Thoracic aorta (tissue), 2 donors: ENCODE results near the gene TIMM44. TPM values are rescaled to one million over a fixed set of nuclear protein-coding genes. Genes with fewer than 3 reads are reported as not detected.
"Not testable (repeated sequence)": the region's sequence is repeated elsewhere in the genome, so short reads cannot be mapped to it uniquely, and the experiment has no call there.

Experiments
- ATAC-seq: fragments of 150-250 bp; one replicate; pipeline ENCODE4 v1.8.0; 2017; ENCODE audit warnings: low read depth; ENCODE audit not compliant: insufficient number of reproducible peaks, low FRiP score
- DNase-seq: peaks from one replicate; pipeline ENCODE4 v3.0.0-alpha.2; 2020; ENCODE audit warnings: low spot score
- H3K27ac ChIP-seq, 2 donors: fragments of 200-600 bp; sonication (generic); 1 replicate in 1 of 2; 2 replicates in 1 of 2; pipeline ENCODE4 v1.5.1; 2016; ENCODE audit warnings: mild to moderate bottlenecking in 2 of 2, moderate library complexity in 2 of 2
- H3K27me3 ChIP-seq: fragments of 200-600 bp; sonication (generic); replicated peaks from 2 replicates; pipeline ENCODE4 v1.6.0; 2016; ENCODE audit warnings: mild to moderate bottlenecking; ENCODE audit not compliant: insufficient read depth
- H3K36me3 ChIP-seq: fragments of 200-600 bp; sonication (generic); one replicate; pipeline ENCODE4 v1.5.1; 2016
- H3K4me1 ChIP-seq, 2 donors: fragments of 200-600 bp; sonication (generic); 1 replicate in 1 of 2; 2 replicates in 1 of 2; pipeline versions ENCODE4 v1.5.1 to v1.6.0; 2016; ENCODE audit warnings: low read depth in 2 of 2, mild to moderate bottlenecking in 1 of 2; ENCODE audit not compliant: control insufficient read depth in 1 of 2
- H3K4me3 ChIP-seq: fragments of 200-600 bp; sonication (generic); 2 replicates; pipeline ENCODE4 v1.5.1; 2016; ENCODE audit warnings: mild to moderate bottlenecking
- H3K9me3 ChIP-seq: fragments of 200-600 bp; sonication (generic); 2 replicates; pipeline ENCODE4 v1.5.1; 2016
- total RNA-seq, 2 donors: library from RNA; depleted of rRNA; stranded (reverse); fragments of >200 nt; gene quantifications; one replicate each; pipeline versions ENCODE4 v1.1.0 to v1.2.3, GENCODE V29; 2016
- TF ChIP-seq, protein P1 (sequence below): fragments of 200-600 bp; sonication (generic); IDR thresholded peaks from one replicate; pipeline ENCODE4 v1.5.1; 2019; ENCODE audit warnings: antibody characterized with exemption

TIMM44 gene
- total RNA-seq, 2 donors from 2014 or later, result 51.2 to 77.6 TPM

DNA sequence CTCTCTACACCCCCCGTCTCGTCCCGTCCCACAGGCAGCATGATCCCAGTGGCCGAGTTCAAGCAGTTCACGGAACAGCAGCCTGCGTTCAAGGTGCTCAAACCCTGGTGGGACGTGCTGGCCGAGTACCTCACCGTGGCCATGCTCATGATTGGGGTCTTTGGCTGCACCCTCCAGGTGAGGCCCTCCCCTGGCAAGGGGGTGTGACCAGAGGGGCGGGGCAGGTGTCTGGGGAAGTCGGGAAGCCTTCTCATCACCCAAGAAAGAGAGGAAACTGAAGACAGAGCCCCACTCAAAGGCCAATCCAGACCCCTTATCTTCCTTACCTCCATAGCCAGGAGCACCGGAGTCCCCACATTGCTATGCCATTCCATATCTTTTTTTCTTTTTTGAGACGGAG lies 47.9 kb downstream of the TIMM44 start:
- no peak for DNase-seq
- no peaks in the 10 kb centered on the region for H3K27me3 ChIP-seq
- ATAC-seq, result no peak

DNA sequence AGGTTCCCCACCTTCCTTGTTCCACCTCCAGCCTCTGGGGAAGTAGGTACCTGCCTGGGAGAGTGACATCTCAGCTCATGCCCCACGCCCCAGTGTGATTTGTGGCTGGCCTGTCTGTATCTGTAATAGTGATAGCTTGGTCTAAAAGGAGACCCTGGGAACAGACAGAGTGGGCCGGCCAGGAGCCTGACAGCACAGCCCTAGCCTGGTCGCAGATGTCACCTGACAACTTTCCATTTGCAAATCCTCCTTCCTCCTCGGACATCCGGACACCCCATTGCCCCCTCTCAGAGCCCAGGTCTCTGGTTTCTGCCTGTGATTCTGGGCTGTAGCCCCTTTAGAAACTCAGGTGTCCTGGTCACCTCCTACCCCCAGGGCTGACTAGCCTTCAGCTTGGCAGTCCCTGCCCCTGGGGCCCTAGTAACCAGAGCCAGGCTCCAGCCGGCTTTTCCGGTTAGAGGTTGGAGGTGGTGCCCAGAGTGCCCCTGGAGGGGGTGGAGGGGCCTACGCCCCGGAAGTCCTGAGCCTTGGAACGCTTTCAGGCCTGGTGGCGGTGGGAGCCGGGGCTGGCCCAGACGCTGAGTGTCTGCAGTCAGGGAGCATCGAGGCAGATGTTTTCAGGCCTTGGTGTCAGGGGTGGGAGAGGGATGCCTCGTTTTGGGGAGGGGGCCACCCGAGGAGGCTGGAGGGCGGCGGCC lies 48.7 kb downstream of the TIMM44 start:
- Histone ChIP-seq H3K27me3 (no peaks in the 10 kb centered on the region), H3K27ac (no peak overlapping the region), H3K4me1 (no peaks in the 10 kb centered on the region), H3K4me3 (no peak overlapping the region), H3K9me3 (no peaks in the 10 kb centered on the region), H3K36me3 (no peaks in the 10 kb centered on the region)
- ATAC-seq (no peak), DNase-seq (no peak)
- TF ChIP-seq, protein P1, sequence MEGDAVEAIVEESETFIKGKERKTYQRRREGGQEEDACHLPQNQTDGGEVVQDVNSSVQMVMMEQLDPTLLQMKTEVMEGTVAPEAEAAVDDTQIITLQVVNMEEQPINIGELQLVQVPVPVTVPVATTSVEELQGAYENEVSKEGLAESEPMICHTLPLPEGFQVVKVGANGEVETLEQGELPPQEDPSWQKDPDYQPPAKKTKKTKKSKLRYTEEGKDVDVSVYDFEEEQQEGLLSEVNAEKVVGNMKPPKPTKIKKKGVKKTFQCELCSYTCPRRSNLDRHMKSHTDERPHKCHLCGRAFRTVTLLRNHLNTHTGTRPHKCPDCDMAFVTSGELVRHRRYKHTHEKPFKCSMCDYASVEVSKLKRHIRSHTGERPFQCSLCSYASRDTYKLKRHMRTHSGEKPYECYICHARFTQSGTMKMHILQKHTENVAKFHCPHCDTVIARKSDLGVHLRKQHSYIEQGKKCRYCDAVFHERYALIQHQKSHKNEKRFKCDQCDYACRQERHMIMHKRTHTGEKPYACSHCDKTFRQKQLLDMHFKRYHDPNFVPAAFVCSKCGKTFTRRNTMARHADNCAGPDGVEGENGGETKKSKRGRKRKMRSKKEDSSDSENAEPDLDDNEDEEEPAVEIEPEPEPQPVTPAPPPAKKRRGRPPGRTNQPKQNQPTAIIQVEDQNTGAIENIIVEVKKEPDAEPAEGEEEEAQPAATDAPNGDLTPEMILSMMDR, result no peak

More for the DNA sequence above, 47.9 kb downstream of the TIMM44 start:
- Histone ChIP-seq H3K36me3 (no peaks in the 10 kb centered on the region), H3K27ac (no peak overlapping the region), H3K4me3 (no peak overlapping the region), H3K4me1 (no peaks in the 10 kb centered on the region), H3K9me3 (no peaks in the 10 kb centered on the region)
- TF ChIP-seq, protein P1, result no peak

DNA sequence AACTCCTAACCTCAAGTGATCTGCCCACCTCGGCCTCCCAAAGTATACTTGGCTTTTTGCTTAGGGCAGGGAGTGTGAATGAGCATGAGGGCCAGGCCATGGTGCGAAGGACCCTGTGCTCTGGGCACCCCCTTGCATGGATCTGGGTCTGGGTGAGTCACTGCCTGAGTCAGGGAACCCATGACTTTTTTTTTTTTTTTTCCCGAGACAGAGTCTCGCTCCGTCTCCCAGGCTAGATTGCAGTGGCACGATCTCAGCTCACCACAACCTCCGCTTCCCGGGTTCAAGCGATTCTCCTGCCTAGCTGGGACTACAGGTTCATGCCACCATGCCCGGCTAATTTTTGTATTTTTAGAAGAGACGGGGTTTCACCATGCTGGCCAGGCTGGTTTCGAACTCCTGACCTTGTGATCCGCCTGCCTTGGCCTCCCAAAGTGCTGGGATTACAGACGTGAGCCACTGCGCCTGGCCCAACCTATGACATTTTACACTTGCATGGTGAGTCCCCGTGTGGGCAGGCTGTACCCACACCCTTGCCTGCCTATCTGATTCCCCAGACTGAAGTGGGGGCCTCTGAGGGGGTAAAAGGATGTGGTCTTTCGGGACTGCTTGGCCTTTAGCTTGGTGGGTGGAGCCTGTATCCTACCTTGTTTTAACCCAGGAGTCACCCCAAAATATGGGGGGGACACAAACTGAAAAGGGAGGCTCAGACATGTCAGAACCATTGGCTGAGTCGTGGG lies 49.9 kb downstream of the TIMM44 start:
- not testable (repeated sequence) for H3K4me3 ChIP-seq, H3K4me1 ChIP-seq, H3K36me3 ChIP-seq, DNase-seq, ATAC-seq, H3K27ac ChIP-seq, H3K9me3 ChIP-seq, H3K27me3 ChIP-seq

DNA sequence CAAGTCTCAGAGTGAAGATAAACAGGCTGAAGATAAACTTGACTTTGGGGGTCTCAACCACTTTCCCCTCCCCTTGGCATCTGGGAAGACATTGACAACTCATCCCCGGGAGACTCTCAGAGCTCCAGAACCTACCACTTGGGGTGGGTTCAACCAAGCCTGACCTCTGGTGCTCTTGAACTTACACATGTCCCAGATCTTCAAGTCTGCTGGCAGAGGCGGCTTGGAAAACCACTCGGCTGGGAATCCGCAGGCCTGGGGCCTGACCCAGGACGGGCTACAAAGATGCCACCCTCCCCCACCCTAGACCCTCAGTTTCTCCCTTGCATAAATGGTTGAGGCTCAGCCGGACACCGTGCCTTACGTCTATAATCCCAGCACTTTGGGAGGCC lies 54.6 kb downstream of the TIMM44 start:
- Histone ChIP-seq H3K36me3 (no peaks in the 10 kb centered on the region), H3K27ac (no peak overlapping the region), H3K9me3 (no peaks in the 10 kb centered on the region), H3K27me3 (no peaks in the 10 kb centered on the region), H3K4me3 (no peak overlapping the region), H3K4me1 (peaks cover 4 to 6% of the 10 kb centered on the region in 2 donors)
- ATAC-seq (no peak), DNase-seq (no peak)
- TF ChIP-seq, protein P1, result no peak

DNA sequence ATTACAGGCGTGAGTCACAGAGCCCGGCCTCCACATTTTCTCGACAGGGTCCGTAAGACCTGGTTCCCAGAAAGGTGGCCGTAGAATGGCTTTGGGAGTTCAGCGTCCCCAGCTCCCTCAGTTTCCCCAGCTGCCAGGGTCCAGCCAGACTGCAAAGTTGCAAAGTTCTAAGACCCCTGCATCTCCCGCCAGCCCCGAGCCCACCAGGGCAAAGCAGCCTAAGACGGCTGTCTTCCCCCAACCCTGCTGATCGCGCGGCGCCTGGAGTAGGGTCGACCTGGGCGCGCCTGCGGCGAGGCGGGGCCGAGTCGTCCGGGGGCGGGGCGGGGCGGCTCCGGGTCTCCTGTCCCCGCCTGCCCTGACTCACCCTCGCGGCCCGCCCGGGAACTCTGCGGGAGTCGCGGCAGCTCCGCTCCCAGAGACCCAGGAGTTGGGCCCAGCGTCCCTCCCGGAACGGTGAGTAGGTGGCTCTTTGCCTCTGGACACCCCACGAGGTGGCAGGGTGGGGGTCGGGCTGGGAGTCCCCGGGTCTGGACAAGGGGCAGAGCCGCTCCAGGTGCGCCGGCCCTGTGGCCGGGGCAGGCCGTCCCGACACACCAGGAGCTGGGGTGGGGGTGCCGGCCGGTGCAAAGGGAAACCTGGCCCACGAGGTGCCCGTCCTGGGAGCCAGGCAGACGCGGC lies 55.2 kb downstream of the TIMM44 start, which contains the start of gene LRRC8E:
Gene LRRC8E (plus strand): TSS at position 366 of the 681 bp plus-strand sequence. CDS start 7,094 bp downstream, outside the sequence.
- TF ChIP-seq, protein P1, result no peak
- Histone ChIP-seq H3K36me3 (no peaks in the 10 kb centered on the region), H3K27ac (no peak within 1 kb of the TSS), H3K4me1 (peaks cover 4 to 6% of the 10 kb centered on the region in 2 donors), H3K4me3 (peak within 1 kb of the TSS; percentile 40), H3K9me3 (no peaks in the 10 kb centered on the region), H3K27me3 (no peaks in the 10 kb centered on the region)
- DNase-seq (no peak), ATAC-seq (no peak)
